Measurements from ENCODE around the gene NBPF1.
"Not testable (repeated sequence)": the region's sequence is repeated elsewhere in the genome, so short reads cannot be mapped to it uniquely, and the experiment has no call there.

NBPF1 gene

GRCh38 chr1:16621681-16622315, 8.4 kb upstream of the NBPF1 start:
- DNase-seq = not testable (repeated sequence)

- DNase-seq = no peak
Observed at GRCh38 chr1:16621300-16621658, 7.9 kb upstream of the NBPF1 start.

- DNase-seq = not testable (repeated sequence)
Observed at GRCh38 chr1:16619803-16620501, 6.6 kb upstream of the NBPF1 start.

GRCh38 chr1:16618719-16619118, 5.4 kb upstream of the NBPF1 start:
- no peak for DNase-seq

GRCh38 chr1:16617778-16618580, 4.6 kb upstream of the NBPF1 start:
- no peak for DNase-seq

- no peak for DNase-seq
Observed at GRCh38 chr1:16617114-16617631, 3.8 kb upstream of the NBPF1 start.

- DNase-seq = no peak
Observed at GRCh38 chr1:16615253-16616252, 2.2 kb upstream of the NBPF1 start.

GRCh38 chr1:16614361-16615252, 1.2 kb upstream of the NBPF1 start:
- DNase-seq = no peak

- no peak for DNase-seq
Observed at GRCh38 chr1:16612332-16613172, 812 bp downstream of the NBPF1 start.

GRCh38 chr1:16611981-16612331, 1.4 kb downstream of the NBPF1 start:
- not testable (repeated sequence) for DNase-seq

- DNase-seq = not testable (repeated sequence)
Observed at GRCh38 chr1:16611164-16611563, 2.2 kb downstream of the NBPF1 start.

GRCh38 chr1:16610553-16610952, 2.8 kb downstream of the NBPF1 start:
- DNase-seq = not testable (repeated sequence)

GRCh38 chr1:16609761-16610160, 3.6 kb downstream of the NBPF1 start:
- DNase-seq = not testable (repeated sequence)

- DNase-seq = no peak
Observed at GRCh38 chr1:16608838-16609560, 4.4 kb downstream of the NBPF1 start.

- DNase-seq = not testable (repeated sequence)
Observed at GRCh38 chr1:16607853-16608815, 5.2 kb downstream of the NBPF1 start.

GRCh38 chr1:16607433-16607851, 5.9 kb downstream of the NBPF1 start:
- no peak for DNase-seq

GRCh38 chr1:16606666-16607432, 6.5 kb downstream of the NBPF1 start:
- DNase-seq = not testable (repeated sequence)
